ENCODE measurements around the gene ADGRV1.
"Not testable (repeated sequence)": the region's sequence is repeated elsewhere in the genome, so short reads cannot be mapped to it uniquely, and the experiment has no call there.

GRCh38 chr5:90796919-90797318 lies 238.3 kb downstream of the ADGRV1 start:
- not testable (repeated sequence) for TF ChIP-seq EZH2phosphoT487 (IDR thresholded peaks at IDR 0.05; ENCODE audit: borderline replicate concordance); CTCF (conservative IDR thresholded peaks at IDR 0.05; ENCODE audit: low read length)

Measured in Loucy (cell line).